Erythroblast (primary cell): ENCODE measurements around the gene TRABD2B.

Experiments used
- GATA1 ChIP-seq: IDR thresholded peaks from 2 replicates; pipeline ENCODE4 v1.6.1; 2011; ENCODE audit warnings: low read depth, mild to moderate bottlenecking, control low read depth, low read length, moderate library complexity
- POLR2A ChIP-seq: IDR thresholded peaks from 2 replicates; pipeline ENCODE4 v1.6.1; 2011; ENCODE audit warnings: mild to moderate bottlenecking, low read length

DNA sequence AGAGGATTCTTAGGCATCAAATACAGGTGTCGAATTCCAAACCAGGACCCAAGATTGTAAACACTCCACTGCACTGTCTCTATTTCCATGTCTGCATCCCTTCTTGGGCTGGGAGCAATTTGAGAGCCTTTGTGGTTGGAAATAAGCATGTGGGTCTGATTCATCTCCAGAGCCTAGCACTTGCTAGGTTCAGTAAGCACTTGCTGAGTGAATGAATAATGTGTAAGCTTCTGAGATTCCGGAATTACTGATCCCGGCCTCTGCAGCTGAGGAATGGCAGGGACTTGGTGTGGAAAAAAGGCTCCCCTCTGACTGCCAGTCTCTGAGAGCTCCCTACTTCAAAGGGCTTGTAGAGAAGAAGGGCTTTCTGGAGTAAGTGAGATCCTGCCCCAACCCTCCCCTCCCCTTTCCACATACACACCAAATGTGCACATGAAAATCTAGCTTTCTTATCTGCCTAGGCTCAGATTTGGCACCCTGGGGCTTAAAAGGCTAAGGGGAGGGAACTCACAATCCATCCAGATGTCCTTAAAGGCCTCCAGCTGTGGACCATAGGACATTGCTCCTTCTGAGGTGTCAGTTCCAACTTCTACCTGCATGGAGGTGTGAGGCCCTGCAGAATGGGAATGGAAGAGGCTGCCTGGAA, 39.6 kb upstream of the TRABD2B start:
- TF ChIP-seq POLR2A (no peak), GATA1 (no peak)
